Thyroid gland (tissue), 4 donors: ENCODE measurements around the gene BTRC.

Experiments
- POLR2A ChIP-seq, 2 donors: fragments of 450-650 bp; IDR thresholded peaks; one replicate each; pipeline ENCODE4 v1.6.1; 2017; ENCODE audit warnings: antibody characterized with exemption in 2 of 2, mild to moderate bottlenecking in 2 of 2, moderate library complexity in 1 of 2
- TF ChIP-seq, protein P1 (sequence below), 6 experiments: fragments of 200-600 bp in 3 of 6; fragments of 450-650 bp in 3 of 6; sonication (generic) in 3 of 6; IDR thresholded peaks; one replicate each; pipeline ENCODE4 v1.5.1; 2016 to 2019; ENCODE audit warnings: antibody characterized with exemption in 6 of 6, mild to moderate bottlenecking in 2 of 6, inconsistent platforms in 1 of 6, moderate library complexity in 1 of 6

DNA sequence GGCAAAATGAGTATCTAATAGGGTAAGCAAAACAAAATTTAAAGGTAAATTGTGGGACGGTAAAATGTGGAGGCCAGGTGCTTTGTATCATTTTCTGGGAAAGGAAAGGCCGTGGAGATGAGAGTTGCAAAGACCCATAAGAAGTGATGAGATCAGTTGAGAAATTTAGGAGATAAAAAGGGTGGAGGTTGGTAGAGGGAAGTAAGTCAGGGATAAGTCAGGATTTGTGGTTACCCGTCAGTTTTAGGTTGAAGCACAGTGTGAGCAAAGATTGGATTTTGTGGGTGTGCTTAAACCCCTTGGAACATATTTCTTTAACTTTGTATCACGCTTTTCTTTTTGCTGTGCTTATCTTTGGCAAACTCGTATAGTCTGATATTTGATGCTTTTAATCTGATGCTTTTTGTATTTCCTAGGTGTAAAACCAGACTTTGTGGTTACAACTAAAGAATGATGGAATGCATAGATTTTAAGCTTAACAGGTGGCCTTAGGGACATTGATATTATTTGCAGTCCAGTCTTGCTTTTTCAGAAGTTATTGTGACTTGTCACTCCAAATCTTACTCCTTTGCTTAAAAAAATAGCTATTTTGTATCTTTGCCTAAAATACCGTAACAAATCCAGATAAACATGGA lies 1.2 kb downstream of the BTRC start:
- TF ChIP-seq, protein P1, sequence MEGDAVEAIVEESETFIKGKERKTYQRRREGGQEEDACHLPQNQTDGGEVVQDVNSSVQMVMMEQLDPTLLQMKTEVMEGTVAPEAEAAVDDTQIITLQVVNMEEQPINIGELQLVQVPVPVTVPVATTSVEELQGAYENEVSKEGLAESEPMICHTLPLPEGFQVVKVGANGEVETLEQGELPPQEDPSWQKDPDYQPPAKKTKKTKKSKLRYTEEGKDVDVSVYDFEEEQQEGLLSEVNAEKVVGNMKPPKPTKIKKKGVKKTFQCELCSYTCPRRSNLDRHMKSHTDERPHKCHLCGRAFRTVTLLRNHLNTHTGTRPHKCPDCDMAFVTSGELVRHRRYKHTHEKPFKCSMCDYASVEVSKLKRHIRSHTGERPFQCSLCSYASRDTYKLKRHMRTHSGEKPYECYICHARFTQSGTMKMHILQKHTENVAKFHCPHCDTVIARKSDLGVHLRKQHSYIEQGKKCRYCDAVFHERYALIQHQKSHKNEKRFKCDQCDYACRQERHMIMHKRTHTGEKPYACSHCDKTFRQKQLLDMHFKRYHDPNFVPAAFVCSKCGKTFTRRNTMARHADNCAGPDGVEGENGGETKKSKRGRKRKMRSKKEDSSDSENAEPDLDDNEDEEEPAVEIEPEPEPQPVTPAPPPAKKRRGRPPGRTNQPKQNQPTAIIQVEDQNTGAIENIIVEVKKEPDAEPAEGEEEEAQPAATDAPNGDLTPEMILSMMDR (IDR thresholded peaks at IDR 0.05): no peak
- no peak for TF ChIP-seq POLR2A (IDR thresholded peaks at IDR 0.05)
